Measurements from ENCODE around the gene FAM217A. TPM values are rescaled to one million over a fixed set of nuclear protein-coding genes. Genes with fewer than 3 reads are reported as not detected.
A peak's percentile ranks its signal among the peaks of the same experiment; 100 is the strongest.

The FAM217A gene
- total and polyA plus RNA-seq, 9 of the 15 experiments (the other 6 are each of a cell fraction or from before 2014, with no cell fraction given), result not detected

GRCh38 chr6:4021133-4021853, 57.6 kb downstream of the FAM217A start (continued):
- TF ChIP-seq TSC22D4 (tag; IDR thresholded peaks at IDR 0.05), result no peak
- no peak for TF ChIP-seq RUNX1 (IDR thresholded peaks at IDR 0.05; ENCODE audit: low read depth)
- TF ChIP-seq, protein P1, sequence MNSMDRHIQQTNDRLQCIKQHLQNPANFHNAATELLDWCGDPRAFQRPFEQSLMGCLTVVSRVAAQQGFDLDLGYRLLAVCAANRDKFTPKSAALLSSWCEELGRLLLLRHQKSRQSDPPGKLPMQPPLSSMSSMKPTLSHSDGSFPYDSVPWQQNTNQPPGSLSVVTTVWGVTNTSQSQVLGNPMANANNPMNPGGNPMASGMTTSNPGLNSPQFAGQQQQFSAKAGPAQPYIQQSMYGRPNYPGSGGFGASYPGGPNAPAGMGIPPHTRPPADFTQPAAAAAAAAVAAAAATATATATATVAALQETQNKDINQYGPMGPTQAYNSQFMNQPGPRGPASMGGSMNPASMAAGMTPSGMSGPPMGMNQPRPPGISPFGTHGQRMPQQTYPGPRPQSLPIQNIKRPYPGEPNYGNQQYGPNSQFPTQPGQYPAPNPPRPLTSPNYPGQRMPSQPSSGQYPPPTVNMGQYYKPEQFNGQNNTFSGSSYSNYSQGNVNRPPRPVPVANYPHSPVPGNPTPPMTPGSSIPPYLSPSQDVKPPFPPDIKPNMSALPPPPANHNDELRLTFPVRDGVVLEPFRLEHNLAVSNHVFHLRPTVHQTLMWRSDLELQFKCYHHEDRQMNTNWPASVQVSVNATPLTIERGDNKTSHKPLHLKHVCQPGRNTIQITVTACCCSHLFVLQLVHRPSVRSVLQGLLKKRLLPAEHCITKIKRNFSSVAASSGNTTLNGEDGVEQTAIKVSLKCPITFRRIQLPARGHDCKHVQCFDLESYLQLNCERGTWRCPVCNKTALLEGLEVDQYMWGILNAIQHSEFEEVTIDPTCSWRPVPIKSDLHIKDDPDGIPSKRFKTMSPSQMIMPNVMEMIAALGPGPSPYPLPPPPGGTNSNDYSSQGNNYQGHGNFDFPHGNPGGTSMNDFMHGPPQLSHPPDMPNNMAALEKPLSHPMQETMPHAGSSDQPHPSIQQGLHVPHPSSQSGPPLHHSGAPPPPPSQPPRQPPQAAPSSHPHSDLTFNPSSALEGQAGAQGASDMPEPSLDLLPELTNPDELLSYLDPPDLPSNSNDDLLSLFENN (IDR thresholded peaks at IDR 0.05; ENCODE audit: low read depth in 2 of 2, low read length in 2 of 2), result peak in 1 of 2 experiments; percentile 59; a peak in 1 of 4 replicates
- peak; percentile 47; the same call in 1 of the 2 replicates for TF ChIP-seq TEAD4 (IDR thresholded peaks at IDR 0.05; ENCODE audit: low read length)
- peak; percentile 82; the same call in 1 of the 2 replicates for TF ChIP-seq TEAD4 (CRISPR knock-in tag; IDR thresholded peaks at IDR 0.05; ENCODE audit: borderline replicate concordance)
- TF ChIP-seq TGIF2 (CRISPR knock-in tag; IDR thresholded peaks at IDR 0.05), result peak; percentile 82
- peak; percentile 94 for TF ChIP-seq CXXC5 (CRISPR knock-in tag; IDR thresholded peaks at IDR 0.05)
- TF ChIP-seq DNMT1 (IDR thresholded peaks at IDR 0.05), result no peak
- 0 out of 2 replicates have a peak, but pooled peaks have one; percentile 71 for TF ChIP-seq ZNF12 (CRISPR knock-in tag; IDR thresholded peaks at IDR 0.05)
- peak; percentile 63; the same call in 1 of the 2 replicates for TF ChIP-seq PKNOX1 (IDR thresholded peaks at IDR 0.05)
- 0 out of 2 replicates have a peak, but pooled peaks have one; percentile 46 for TF ChIP-seq CREB3 (tag; conservative IDR thresholded peaks at IDR 0.05; ENCODE audit: low read depth)
- peak; percentile 7 for TF ChIP-seq NEUROD1 (IDR thresholded peaks at IDR 0.05; ENCODE audit: borderline replicate concordance, low read depth, low read length, partially characterized antibody)
- TF ChIP-seq, protein P2, sequence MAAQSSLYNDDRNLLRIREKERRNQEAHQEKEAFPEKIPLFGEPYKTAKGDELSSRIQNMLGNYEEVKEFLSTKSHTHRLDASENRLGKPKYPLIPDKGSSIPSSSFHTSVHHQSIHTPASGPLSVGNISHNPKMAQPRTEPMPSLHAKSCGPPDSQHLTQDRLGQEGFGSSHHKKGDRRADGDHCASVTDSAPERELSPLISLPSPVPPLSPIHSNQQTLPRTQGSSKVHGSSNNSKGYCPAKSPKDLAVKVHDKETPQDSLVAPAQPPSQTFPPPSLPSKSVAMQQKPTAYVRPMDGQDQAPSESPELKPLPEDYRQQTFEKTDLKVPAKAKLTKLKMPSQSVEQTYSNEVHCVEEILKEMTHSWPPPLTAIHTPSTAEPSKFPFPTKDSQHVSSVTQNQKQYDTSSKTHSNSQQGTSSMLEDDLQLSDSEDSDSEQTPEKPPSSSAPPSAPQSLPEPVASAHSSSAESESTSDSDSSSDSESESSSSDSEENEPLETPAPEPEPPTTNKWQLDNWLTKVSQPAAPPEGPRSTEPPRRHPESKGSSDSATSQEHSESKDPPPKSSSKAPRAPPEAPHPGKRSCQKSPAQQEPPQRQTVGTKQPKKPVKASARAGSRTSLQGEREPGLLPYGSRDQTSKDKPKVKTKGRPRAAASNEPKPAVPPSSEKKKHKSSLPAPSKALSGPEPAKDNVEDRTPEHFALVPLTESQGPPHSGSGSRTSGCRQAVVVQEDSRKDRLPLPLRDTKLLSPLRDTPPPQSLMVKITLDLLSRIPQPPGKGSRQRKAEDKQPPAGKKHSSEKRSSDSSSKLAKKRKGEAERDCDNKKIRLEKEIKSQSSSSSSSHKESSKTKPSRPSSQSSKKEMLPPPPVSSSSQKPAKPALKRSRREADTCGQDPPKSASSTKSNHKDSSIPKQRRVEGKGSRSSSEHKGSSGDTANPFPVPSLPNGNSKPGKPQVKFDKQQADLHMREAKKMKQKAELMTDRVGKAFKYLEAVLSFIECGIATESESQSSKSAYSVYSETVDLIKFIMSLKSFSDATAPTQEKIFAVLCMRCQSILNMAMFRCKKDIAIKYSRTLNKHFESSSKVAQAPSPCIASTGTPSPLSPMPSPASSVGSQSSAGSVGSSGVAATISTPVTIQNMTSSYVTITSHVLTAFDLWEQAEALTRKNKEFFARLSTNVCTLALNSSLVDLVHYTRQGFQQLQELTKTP (IDR thresholded peaks at IDR 0.05; ENCODE audit: low read depth in 1 of 2, partially characterized antibody in 2 of 2), result peak in 1 of 2 experiments; percentile 44
- TF ChIP-seq FIP1L1 (IDR thresholded peaks at IDR 0.05; ENCODE audit: low read depth, low read length, poor library complexity, severe bottlenecking), result peak; percentile 93
- no peak for TF ChIP-seq THRA (IDR thresholded peaks at IDR 0.05)
